Activated CD8-positive, alpha-beta memory T cell treated with anti-CD3 and anti-CD28 coated beads, Interleukin-2, amount 10 ng/mL, durations not matched to agents 7 days and 5 days (primary cell): Measurements from ENCODE around the gene RAD51B. TPM values are rescaled to one million over a fixed set of nuclear protein-coding genes. Genes with fewer than 3 reads are reported as not detected.

Experiments used
- ATAC-seq: fragments of 150-1000 bp; cut with Tn5 transposase; one replicate; pipeline ENCODE4 v1.10.0; 2021; ENCODE audit warnings: moderate library complexity
- CTCF ChIA-PET: fragments of 350-600 bp; sonication (Branson Sonifier 250); formaldehyde crosslinking; loops from one replicate; lab custom pipeline; 2021; ENCODE audit warnings: antibody characterized with exemption; lab: Charles Lee
- DNase-seq: peaks from one replicate; pipeline ENCODE4 v3.0.0-alpha.2; 2020
- H3K27ac Mint-ChIP-seq: one replicate; pipeline ENCODE4 v1.8.0; 2021; ENCODE audit warnings: mild to moderate bottlenecking, mixed read lengths
- H3K27me3 Mint-ChIP-seq: one replicate; pipeline ENCODE4 v1.8.0; 2021; ENCODE audit warnings: mixed read lengths
- H3K36me3 Mint-ChIP-seq: one replicate; pipeline ENCODE4 v1.8.0; 2021; ENCODE audit warnings: mild to moderate bottlenecking, mixed read lengths
- H3K4me1 Mint-ChIP-seq: one replicate; pipeline ENCODE4 v1.8.0; 2021; ENCODE audit warnings: mixed read lengths
- H3K4me3 Mint-ChIP-seq: one replicate; pipeline ENCODE4 v1.8.0; 2021; ENCODE audit warnings: mild to moderate bottlenecking, moderate library complexity, mixed read lengths
- H3K9me3 Mint-ChIP-seq: one replicate; pipeline ENCODE4 v1.8.0; 2022; ENCODE audit warnings: low read depth, mixed read lengths
- total RNA-seq, 2 experiments: library from RNA; stranded (reverse); gene quantifications; one replicate each; pipeline ENCODE4 v1.2.3, GENCODE V29; 2021

RAD51B gene
- total RNA-seq, 2 experiments from 2014 or later, result 35.3 to 55.5 TPM

GRCh38 chr14:68394118-68394763 lies 574.7 kb downstream of the RAD51B start:
- no peak overlapping the region for H3K4me3 Mint-ChIP-seq
- no peaks in the 10 kb centered on the region for H3K9me3 Mint-ChIP-seq
- CTCF ChIA-PET, result no interaction called here
- H3K27me3 Mint-ChIP-seq, result no peaks in the 10 kb centered on the region
- no peaks in the 10 kb centered on the region for H3K4me1 Mint-ChIP-seq
- H3K36me3 Mint-ChIP-seq, result no peaks in the 10 kb centered on the region
- no peak for DNase-seq
- no peak for ATAC-seq
- no peak overlapping the region for H3K27ac Mint-ChIP-seq

- H3K9me3 Mint-ChIP-seq, result no peaks in the 10 kb centered on the region
- DNase-seq (no peak), ATAC-seq (no peak)
- no peaks in the 10 kb centered on the region for H3K4me1 Mint-ChIP-seq
- H3K27ac Mint-ChIP-seq, result no peak overlapping the region
- CTCF ChIA-PET, result no interaction called here
- no peak overlapping the region for H3K4me3 Mint-ChIP-seq
- no peaks in the 10 kb centered on the region for H3K27me3 Mint-ChIP-seq
- H3K36me3 Mint-ChIP-seq, result no peaks in the 10 kb centered on the region
Measured at GRCh38 chr14:68394764-68395143, 575.2 kb downstream of the RAD51B start.

DNA sequence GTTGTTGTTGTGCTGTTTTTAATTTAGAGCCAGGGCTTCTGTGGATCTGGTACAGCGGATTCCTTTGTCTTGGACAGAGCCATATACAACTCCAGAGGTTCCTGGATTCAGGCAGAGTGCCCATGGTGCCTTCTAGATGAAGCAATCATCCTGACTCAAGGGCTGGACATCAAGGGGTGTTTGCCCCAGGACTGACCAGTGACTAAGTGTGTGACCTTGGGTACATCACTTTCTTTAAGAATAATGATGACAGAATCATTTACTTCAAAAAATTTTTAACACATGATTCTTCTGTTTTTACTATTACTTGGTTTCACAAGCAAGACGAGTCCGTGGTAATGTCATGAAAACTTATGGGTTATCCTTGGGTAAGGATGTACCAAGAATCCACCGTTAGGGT lies 576.0 kb downstream of the RAD51B start:
- Mint-ChIP-seq H3K27me3 (no peaks in the 10 kb centered on the region), H3K27ac (no peak overlapping the region), H3K4me1 (no peaks in the 10 kb centered on the region), H3K9me3 (no peaks in the 10 kb centered on the region), H3K36me3 (no peaks in the 10 kb centered on the region), H3K4me3 (no peak overlapping the region)
- no peak for DNase-seq
- ATAC-seq, result no peak
- CTCF ChIA-PET, result no interaction called here

DNA sequence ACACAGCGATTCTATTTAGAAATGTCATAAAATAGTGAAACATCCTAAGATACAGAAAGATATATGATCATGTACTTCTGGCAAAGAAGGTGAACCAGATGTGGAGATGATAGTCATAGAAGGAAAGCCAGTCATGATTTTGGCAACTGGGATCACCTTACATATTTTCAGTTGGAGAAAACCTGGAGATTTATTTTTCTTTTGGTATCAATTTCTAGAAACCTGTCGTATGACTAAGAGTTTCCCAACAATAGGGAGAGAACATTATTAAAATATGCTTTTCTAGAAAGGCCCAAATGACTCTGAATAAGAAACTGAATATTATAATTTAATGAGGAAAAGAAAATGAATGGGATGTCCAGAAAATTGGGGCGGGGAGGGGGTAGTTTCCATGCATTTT lies 576.9 kb downstream of the RAD51B start:
- DNase-seq, result no peak
- CTCF ChIA-PET, result no interaction called here
- Mint-ChIP-seq H3K4me1 (peaks cover 2% of the 10 kb centered on the region), H3K27me3 (no peaks in the 10 kb centered on the region), H3K9me3 (no peaks in the 10 kb centered on the region), H3K36me3 (no peaks in the 10 kb centered on the region), H3K4me3 (no peak overlapping the region), H3K27ac (no peak overlapping the region)
- no peak for ATAC-seq

GRCh38 chr14:68397371-68397811 lies 577.8 kb downstream of the RAD51B start:
- Mint-ChIP-seq H3K4me3 (no peak overlapping the region), H3K4me1 (peaks cover 2% of the 10 kb centered on the region), H3K27ac (no peak overlapping the region), H3K9me3 (no peaks in the 10 kb centered on the region), H3K27me3 (no peaks in the 10 kb centered on the region), H3K36me3 (no peaks in the 10 kb centered on the region)
- CTCF ChIA-PET, result no interaction called here
- ATAC-seq (no peak), DNase-seq (no peak)

DNA sequence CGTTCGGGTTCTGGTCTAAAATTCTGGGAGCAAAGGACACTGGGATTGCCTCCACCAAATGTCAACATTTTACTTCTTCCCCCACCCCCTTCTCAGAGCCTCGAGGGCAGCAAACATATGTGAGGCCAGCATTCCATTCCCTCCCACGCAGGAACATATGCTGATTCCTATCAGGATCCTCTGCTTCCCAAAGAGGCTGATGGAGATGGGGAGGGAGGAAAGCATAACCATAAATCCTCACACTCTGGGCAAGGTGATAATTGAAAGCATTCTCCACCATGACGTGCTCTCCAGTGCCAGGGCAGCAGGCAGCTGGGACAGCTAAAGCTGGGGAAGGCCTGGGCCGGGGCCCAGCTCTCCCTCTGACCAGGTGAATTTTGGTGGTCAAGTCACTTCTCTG lies 578.2 kb downstream of the RAD51B start:
- H3K4me1 Mint-ChIP-seq, result peaks cover 2% of the 10 kb centered on the region
- no peaks in the 10 kb centered on the region for H3K9me3 Mint-ChIP-seq
- DNase-seq (no peak), ATAC-seq (no peak)
- no peak overlapping the region for H3K27ac Mint-ChIP-seq
- H3K4me3 Mint-ChIP-seq, result no peak overlapping the region
- H3K36me3 Mint-ChIP-seq, result no peaks in the 10 kb centered on the region
- CTCF ChIA-PET, result no interaction called here
- no peaks in the 10 kb centered on the region for H3K27me3 Mint-ChIP-seq

- DNase-seq, result no peak
- H3K27ac Mint-ChIP-seq, result no peak overlapping the region
- H3K4me3 Mint-ChIP-seq, result no peak overlapping the region
Measured at GRCh38 chr14:68398370-68398769, 578.8 kb downstream of the RAD51B start.

GRCh38 chr14:68399971-68400370 lies 580.4 kb downstream of the RAD51B start:
- H3K9me3 Mint-ChIP-seq, result no peaks in the 10 kb centered on the region
- H3K36me3 Mint-ChIP-seq, result no peaks in the 10 kb centered on the region
- CTCF ChIA-PET, result interaction anchor here (1.1 to 1.3 kb wide), 2 partner anchors 417 to 444 kb away, joined by 3 read pairs; no protein-coding TSS in a partner anchor
- no peak overlapping the region for H3K4me3 Mint-ChIP-seq
- H3K4me1 Mint-ChIP-seq, result peaks cover 11% of the 10 kb centered on the region
- H3K27ac Mint-ChIP-seq, result no peak overlapping the region
- DNase-seq (no peak), ATAC-seq (no peak)
- no peaks in the 10 kb centered on the region for H3K27me3 Mint-ChIP-seq

More at GRCh38 chr14:68398370-68398769, 578.8 kb downstream of the RAD51B start:
- CTCF ChIA-PET, result no interaction called here
- H3K36me3 Mint-ChIP-seq, result no peaks in the 10 kb centered on the region
- no peak for ATAC-seq
- H3K9me3 Mint-ChIP-seq, result no peaks in the 10 kb centered on the region
- no peaks in the 10 kb centered on the region for H3K27me3 Mint-ChIP-seq
- peaks cover 2% of the 10 kb centered on the region for H3K4me1 Mint-ChIP-seq

GRCh38 chr14:68401317-68401716 lies 581.7 kb downstream of the RAD51B start:
- no peak overlapping the region for H3K27ac Mint-ChIP-seq
- H3K4me1 Mint-ChIP-seq, result peaks cover 11% of the 10 kb centered on the region
- ATAC-seq (no peak), DNase-seq (no peak)
- CTCF ChIA-PET, result no interaction called here
- H3K27me3 Mint-ChIP-seq, result no peaks in the 10 kb centered on the region
- H3K36me3 Mint-ChIP-seq, result no peaks in the 10 kb centered on the region
- H3K9me3 Mint-ChIP-seq, result no peaks in the 10 kb centered on the region
- no peak overlapping the region for H3K4me3 Mint-ChIP-seq

DNA sequence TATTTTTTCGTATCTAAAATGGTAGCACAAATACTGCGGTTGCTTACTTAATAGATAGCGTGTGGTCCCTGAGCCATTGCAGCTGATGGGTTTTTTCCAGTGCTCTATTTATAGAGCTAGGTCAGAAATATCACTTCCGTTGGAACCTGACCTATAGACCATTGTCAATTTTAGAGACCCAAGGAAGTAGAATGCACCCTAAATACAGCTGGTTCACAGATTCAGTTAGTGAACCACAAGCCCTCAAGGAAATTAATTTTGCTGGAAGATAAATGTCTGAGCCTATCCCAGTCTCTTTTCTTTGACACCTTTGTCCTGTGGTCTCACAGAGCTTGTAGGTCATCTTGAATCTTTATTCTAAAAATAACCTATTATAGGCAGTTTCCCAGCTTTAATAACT lies 582.3 kb downstream of the RAD51B start:
- no peak overlapping the region for H3K4me3 Mint-ChIP-seq
- DNase-seq (no peak), ATAC-seq (no peak)
- no peaks in the 10 kb centered on the region for H3K9me3 Mint-ChIP-seq
- H3K4me1 Mint-ChIP-seq, result peaks cover 11% of the 10 kb centered on the region
- H3K27me3 Mint-ChIP-seq, result no peaks in the 10 kb centered on the region
- H3K36me3 Mint-ChIP-seq, result no peaks in the 10 kb centered on the region
- no peak overlapping the region for H3K27ac Mint-ChIP-seq
- CTCF ChIA-PET, result no interaction called here

GRCh38 chr14:68402525-68403101 lies 583.0 kb downstream of the RAD51B start:
- Mint-ChIP-seq H3K27me3 (no peaks in the 10 kb centered on the region), H3K4me3 (no peak overlapping the region), H3K4me1 (peaks cover 12% of the 10 kb centered on the region), H3K27ac (no peak overlapping the region), H3K9me3 (no peaks in the 10 kb centered on the region), H3K36me3 (no peaks in the 10 kb centered on the region)
- no peak for ATAC-seq
- DNase-seq, result no peak
- CTCF ChIA-PET, result no interaction called here

- Mint-ChIP-seq H3K4me3 (no peak overlapping the region), H3K27me3 (no peaks in the 10 kb centered on the region), H3K36me3 (no peaks in the 10 kb centered on the region), H3K9me3 (no peaks in the 10 kb centered on the region), H3K4me1 (peaks cover 17% of the 10 kb centered on the region), H3K27ac (no peak overlapping the region)
- ATAC-seq, result no peak
- DNase-seq, result no peak
- CTCF ChIA-PET, result interaction anchor here (0.7 kb wide), 1 partner anchor 155 kb away, joined by 3 read pairs; no protein-coding TSS in a partner anchor
Measured at GRCh38 chr14:68403191-68404145, 583.9 kb downstream of the RAD51B start.

DNA sequence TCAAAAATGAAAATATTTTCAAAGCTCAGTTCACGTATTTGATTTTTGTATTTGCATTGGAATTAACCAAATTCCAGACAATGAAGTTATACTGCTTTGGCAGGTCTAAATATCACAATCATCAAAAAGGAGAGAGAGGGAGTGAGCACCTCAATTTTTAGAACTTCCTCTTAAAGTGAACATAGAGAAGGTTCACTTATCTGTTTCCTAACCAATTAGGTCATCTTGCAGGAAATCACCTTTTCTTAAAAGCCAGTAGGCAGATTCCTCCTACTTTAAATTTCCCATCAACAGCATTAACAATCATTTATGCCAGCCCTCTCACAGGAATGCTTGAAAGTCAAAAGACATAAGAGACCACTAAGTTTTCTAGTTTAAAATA lies 584.6 kb downstream of the RAD51B start:
- Mint-ChIP-seq H3K4me1 (peaks cover 20% of the 10 kb centered on the region), H3K4me3 (no peak overlapping the region)

More for the DNA sequence above, 584.6 kb downstream of the RAD51B start:
- H3K27me3 Mint-ChIP-seq, result no peaks in the 10 kb centered on the region
- ATAC-seq, result no peak
- H3K36me3 Mint-ChIP-seq, result no peaks in the 10 kb centered on the region
- CTCF ChIA-PET, result interaction anchor here (0.7 kb wide), 1 partner anchor 156 kb away, joined by 3 read pairs; no protein-coding TSS in a partner anchor
- no peaks in the 10 kb centered on the region for H3K9me3 Mint-ChIP-seq
- no peak for DNase-seq
- H3K27ac Mint-ChIP-seq, result no peak overlapping the region
